ENCODE results near the gene PDCD7.

DNA sequence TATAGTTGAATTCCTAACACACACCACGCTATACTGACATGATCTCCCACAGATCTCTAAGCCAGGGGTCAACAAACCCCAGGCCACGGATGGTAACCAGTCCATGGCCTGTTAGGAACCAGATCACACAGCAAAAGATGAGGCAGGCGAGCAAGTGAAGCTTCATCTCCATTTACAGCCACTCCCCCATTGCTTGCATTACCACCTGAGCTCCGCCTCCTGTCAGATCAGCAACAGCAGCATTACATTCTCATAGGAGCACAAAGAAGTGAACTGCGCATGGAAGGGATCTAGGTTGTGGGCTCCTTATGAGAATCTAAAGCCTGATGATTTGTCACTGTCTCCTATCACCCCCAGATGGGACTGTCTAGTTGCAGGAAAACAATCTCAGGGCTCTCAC lies 2.7 kb downstream of the PDCD7 start:
- TF ChIP-seq, protein P1, sequence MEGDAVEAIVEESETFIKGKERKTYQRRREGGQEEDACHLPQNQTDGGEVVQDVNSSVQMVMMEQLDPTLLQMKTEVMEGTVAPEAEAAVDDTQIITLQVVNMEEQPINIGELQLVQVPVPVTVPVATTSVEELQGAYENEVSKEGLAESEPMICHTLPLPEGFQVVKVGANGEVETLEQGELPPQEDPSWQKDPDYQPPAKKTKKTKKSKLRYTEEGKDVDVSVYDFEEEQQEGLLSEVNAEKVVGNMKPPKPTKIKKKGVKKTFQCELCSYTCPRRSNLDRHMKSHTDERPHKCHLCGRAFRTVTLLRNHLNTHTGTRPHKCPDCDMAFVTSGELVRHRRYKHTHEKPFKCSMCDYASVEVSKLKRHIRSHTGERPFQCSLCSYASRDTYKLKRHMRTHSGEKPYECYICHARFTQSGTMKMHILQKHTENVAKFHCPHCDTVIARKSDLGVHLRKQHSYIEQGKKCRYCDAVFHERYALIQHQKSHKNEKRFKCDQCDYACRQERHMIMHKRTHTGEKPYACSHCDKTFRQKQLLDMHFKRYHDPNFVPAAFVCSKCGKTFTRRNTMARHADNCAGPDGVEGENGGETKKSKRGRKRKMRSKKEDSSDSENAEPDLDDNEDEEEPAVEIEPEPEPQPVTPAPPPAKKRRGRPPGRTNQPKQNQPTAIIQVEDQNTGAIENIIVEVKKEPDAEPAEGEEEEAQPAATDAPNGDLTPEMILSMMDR (IDR thresholded peaks at IDR 0.05; ENCODE audit: low read length), result no peak
- no peak for TF ChIP-seq EZH2 (IDR thresholded peaks at IDR 0.05; ENCODE audit: borderline replicate concordance, low read length)
